HepG2 (cell line): ENCODE data around the gene OGFOD3. TPM values are rescaled to one million over a fixed set of nuclear protein-coding genes. Genes with fewer than 3 reads are reported as not detected.

Experiments used
- FOXO1 ChIP-seq: sonication (generic); formaldehyde crosslinking; IDR thresholded peaks from 2 replicates; pipeline ENCODE4 v1.4.0; 2020; ENCODE audit warnings: missing genetic modification reagents
- GTF2F1 ChIP-seq: fragments of 150-350 bp; IDR thresholded peaks from 2 replicates; pipeline ENCODE4 v1.6.1; 2014; ENCODE audit warnings: low read length
- HINFP ChIP-seq: sonication (generic); formaldehyde crosslinking; IDR thresholded peaks from 2 replicates; pipeline ENCODE4 v1.4.0; 2020; ENCODE audit warnings: low read depth, mild to moderate bottlenecking, missing genetic modification reagents
- HOXA9 ChIP-seq: sonication (generic); formaldehyde crosslinking; IDR thresholded peaks from 2 replicates; pipeline ENCODE4 v1.8.1; 2022; ENCODE audit warnings: missing genetic modification reagents, mild to moderate bottlenecking, moderate library complexity, borderline replicate concordance
- MEIS2 ChIP-seq: sonication (generic); formaldehyde crosslinking; IDR thresholded peaks from 2 replicates; pipeline ENCODE4 v1.9.0; 2021; ENCODE audit warnings: mild to moderate bottlenecking, missing genetic modification reagents
- SETDB1 ChIP-seq: sonication (generic); formaldehyde crosslinking; IDR thresholded peaks from 2 replicates; pipeline ENCODE4 v1.5.1; 2020; ENCODE audit warnings: missing genetic modification reagents, mild to moderate bottlenecking, borderline replicate concordance
- SIN3A ChIP-seq: IDR thresholded peaks from 2 replicates; pipeline ENCODE4 v1.6.1; 2011; ENCODE audit warnings: low read depth, mild to moderate bottlenecking, control low read depth, low read length, borderline replicate concordance
- SNAPC5 ChIP-seq: sonication (generic); formaldehyde crosslinking; IDR thresholded peaks from 2 replicates; pipeline ENCODE4 v1.8.1; 2023; ENCODE audit warnings: mild to moderate bottlenecking, missing genetic modification reagents, borderline replicate concordance
- TCF7 ChIP-seq: sonication (generic); IDR thresholded peaks from 2 replicates; pipeline ENCODE4 v1.6.1; 2016; ENCODE audit warnings: antibody characterized with exemption, low read depth
- TSC22D2 ChIP-seq: sonication (generic); formaldehyde crosslinking; IDR thresholded peaks from 2 replicates; pipeline ENCODE4 v1.5.1; 2020; ENCODE audit warnings: missing genetic modification reagents, mild to moderate bottlenecking, borderline replicate concordance
- ZBTB40 ChIP-seq, 2 experiments: fragments of 450-650 bp in 1 of 2; sonication (generic) in 1 of 2; formaldehyde crosslinking in 1 of 2; IDR thresholded peaks; 2 replicates each; pipeline versions ENCODE4 v1.6.1 to v1.8.0; 2016 to 2022; ENCODE audit warnings: antibody characterized with exemption in 1 of 2, mild to moderate bottlenecking in 1 of 2, missing genetic modification reagents in 1 of 2
- ZFP91 ChIP-seq: sonication (generic); formaldehyde crosslinking; IDR thresholded peaks from 2 replicates; pipeline ENCODE4 v1.9.0; 2022; ENCODE audit warnings: missing genetic modification reagents, mild to moderate bottlenecking, borderline replicate concordance
- ZFY ChIP-seq: sonication (generic); formaldehyde crosslinking; IDR thresholded peaks from 2 replicates; pipeline ENCODE4 v1.4.0; 2020; ENCODE audit warnings: missing genetic modification reagents
- ZKSCAN5 ChIP-seq: sonication (generic); formaldehyde crosslinking; IDR thresholded peaks from 2 replicates; pipeline ENCODE4 v1.5.1; 2020; ENCODE audit warnings: mild to moderate bottlenecking, missing genetic modification reagents
- ZNF629 ChIP-seq: sonication (generic); formaldehyde crosslinking; conservative IDR thresholded peaks from 2 replicates; pipeline ENCODE4 v1.5.0; 2020; ENCODE audit warnings: missing genetic modification reagents
- polyA plus RNA-seq, 8 experiments: library from polyadenylated mRNA; depleted of rRNA in 3 of 8; stranded (reverse) in 7 of 8; unstranded in 1 of 8; fragments of >200 nt; fragmentation: Illumina TruSeq in 4 of 8; extraction: Trizol in 4 of 8; gene quantifications; 2 replicates each; pipeline versions ENCODE4 v1.2.1 to v1.2.3, GENCODE V29; 2011 to 2016; ENCODE audit warnings: low read depth in 4 of 8, missing spikeins in 1 of 8, mixed read lengths in 1 of 8; ENCODE audit not compliant: insufficient read depth in 1 of 8
- total RNA-seq, 5 experiments: library from RNA; depleted of rRNA; stranded (reverse); fragments of >200 nt; fragmentation: Illumina TruSeq; extraction: Trizol; gene quantifications; 2 replicates each; pipeline ENCODE4 v1.2.3, GENCODE V29; 2016; ENCODE audit warnings: low read depth in 1 of 5

OGFOD3 gene
- total and polyA plus RNA-seq, 2 of the 13 experiments (the other 11 are each of a cell fraction or from before 2014, with no cell fraction given) = 40.0 to 42.1 TPM

GRCh38 chr17:82342361-82343079 lies 75.9 kb downstream of the OGFOD3 start (continued):
- TF ChIP-seq ZFP91 (CRISPR knock-in tag) (peak; percentile 29; the same call in 1 of the 2 replicates), ZFY (CRISPR knock-in tag) (no peak), SETDB1 (no peak), MEIS2 (CRISPR knock-in tag) (no peak), ZNF629 (CRISPR knock-in tag) (0 out of 2 replicates have a peak, but pooled peaks have one; percentile 19), TSC22D2 (CRISPR knock-in tag) (no peak), ZKSCAN5 (CRISPR knock-in tag) (no peak), GTF2F1 (no peak), SIN3A (no peak), FOXO1 (CRISPR knock-in tag) (no peak), ZBTB40 (IDR thresholded peaks at IDR 0.05) (no peak), ZBTB40 (CRISPR knock-in tag; IDR thresholded peaks at IDR 0.05) (no peak), HINFP (CRISPR knock-in tag) (no peak), SNAPC5 (CRISPR knock-in tag) (no peak), TCF7 (no peak), HOXA9 (CRISPR knock-in tag) (no peak)
